H1 (cell line): ENCODE results near the gene DUSP1. TPM values are rescaled to one million over a fixed set of nuclear protein-coding genes. Genes with fewer than 3 reads are reported as not detected.
"Not testable (repeated sequence)": the region's sequence is repeated elsewhere in the genome, so short reads cannot be mapped to it uniquely, and the experiment has no call there.

Experiments
- CTCF ChIA-PET: fragments of 300-600 bp; sonication (Branson Sonifier 250); formaldehyde crosslinking; loops from one replicate; lab custom pipeline; 2021; ENCODE audit not compliant: partially characterized antibody; lab: Charles Lee
- POLR2A ChIA-PET: fragments of 300-600 bp; sonication (Branson Sonifier 250); formaldehyde crosslinking; loops from one replicate; lab custom pipeline; 2021; ENCODE audit warnings: inconsistent platforms; ENCODE audit not compliant: partially characterized antibody; lab: Charles Lee
- DNase-seq, 2 experiments: peaks; one replicate each; pipeline versions ENCODE4 v3.0.0 to v3.0.0-alpha.2; 2010 to 2022; ENCODE audit warnings: low spot score in 2 of 2, low read depth in 1 of 2, mixed read lengths in 1 of 2
- FAIRE-seq: peaks from 2 replicates; lab custom pipeline; 2011; peaks lifted over from hg19 to GRCh38; lab: Jason Lieb, UNC
- H2AFZ ChIP-seq: 2 replicates; pipeline ENCODE4 v1.8.1; 2012; ENCODE audit warnings: low read length, inconsistent platforms
- H2AK5ac ChIP-seq: 2 replicates; pipeline ENCODE4 v1.6.1; 2013; ENCODE audit warnings: low read depth, low read length
- H2BK120ac ChIP-seq: replicated peaks from 2 replicates; pipeline ENCODE3; 2013; ENCODE audit warnings: low read depth, low read length, inconsistent platforms
- H2BK12ac ChIP-seq: 2 replicates; pipeline ENCODE4 v1.6.1; 2013; ENCODE audit warnings: low read depth, low read length
- H2BK15ac ChIP-seq: 2 replicates; pipeline ENCODE4 v1.6.1; 2013; ENCODE audit warnings: low read length
- H2BK20ac ChIP-seq: 2 replicates; pipeline ENCODE4 v1.6.1; 2013; ENCODE audit warnings: low read length
- H2BK5ac ChIP-seq: 2 replicates; pipeline ENCODE4 v1.6.1; 2013; ENCODE audit warnings: low read depth, low read length
- H3K14ac ChIP-seq: 2 replicates; pipeline ENCODE4 v1.6.1; 2013; ENCODE audit warnings: inconsistent platforms; ENCODE audit not compliant: insufficient read length
- H3K18ac ChIP-seq: 2 replicates; pipeline ENCODE4 v1.6.1; 2013; ENCODE audit warnings: low read length; ENCODE audit errors: extremely low read depth
- H3K23ac ChIP-seq: 2 replicates; pipeline ENCODE4 v1.6.1; 2013; ENCODE audit warnings: inconsistent platforms; ENCODE audit not compliant: insufficient read length
- H3K23me2 ChIP-seq: 2 replicates; pipeline ENCODE4 v1.6.1; 2013; ENCODE audit warnings: low read depth, low read length
- H3K27ac ChIP-seq: 2 replicates; pipeline ENCODE4 v1.6.1; 2011; ENCODE audit warnings: low read depth, low read length, inconsistent platforms
- H3K27me3 ChIP-seq, 4 experiments: replicated peaks in 1 of 4; 1 replicate in 1 of 4; 2 replicates in 3 of 4; pipeline versions ENCODE4 v1.6.1 to v1.8.1; 2011 to 2013; ENCODE audit warnings: low read length in 3 of 4, mild to moderate bottlenecking in 3 of 4, inconsistent platforms in 2 of 4, mixed read lengths in 2 of 4, moderate library complexity in 1 of 4; ENCODE audit not compliant: control insufficient read depth in 3 of 4, insufficient read depth in 3 of 4; ENCODE audit errors: extremely low read depth in 1 of 4
- H3K36me3 ChIP-seq, 4 experiments: 2 replicates each; pipeline versions ENCODE4 v1.6.1 to v1.8.1; 2011 to 2013; ENCODE audit warnings: mild to moderate bottlenecking in 4 of 4, low read length in 3 of 4, moderate library complexity in 2 of 4, control low read depth in 1 of 4, inconsistent platforms in 1 of 4; ENCODE audit not compliant: insufficient read depth in 4 of 4, control insufficient read depth in 2 of 4
- H3K4ac ChIP-seq: replicated peaks from 2 replicates; pipeline ENCODE3; 2013; ENCODE audit warnings: low read length, low read depth, mixed read lengths, inconsistent platforms; ENCODE audit not compliant: insufficient read length
- H3K4me1 ChIP-seq, 4 experiments: replicated peaks in 1 of 4; 1 replicate in 1 of 4; 2 replicates in 3 of 4; pipeline versions ENCODE4 v1.6.1 to v1.8.1; 2011 to 2013; ENCODE audit warnings: low read length in 3 of 4, inconsistent platforms in 2 of 4, mixed read lengths in 1 of 4; ENCODE audit not compliant: insufficient read depth in 4 of 4, control insufficient read depth in 3 of 4
- H3K4me2 ChIP-seq, 2 experiments: 2 replicates each; pipeline versions ENCODE4 v1.6.1 to v1.8.1; 2011 to 2013; ENCODE audit warnings: low read depth in 2 of 2, low read length in 2 of 2, control low read depth in 1 of 2, inconsistent platforms in 1 of 2, mild to moderate bottlenecking in 1 of 2; ENCODE audit not compliant: insufficient read depth in 1 of 2
- H3K4me3 ChIP-seq, 4 experiments: fragments of 200-600, 300-600 bp in 1 of 4; sonication (generic), shearing (Covaris generic), sonication (Bioruptor Twin) in 1 of 4; 2 replicates each; pipeline versions ENCODE4 v1.5.1 to v1.8.1; 2011 to 2016; ENCODE audit warnings: low read length in 4 of 4, low read depth in 3 of 4, control low read depth in 2 of 4, inconsistent platforms in 2 of 4, mild to moderate bottlenecking in 2 of 4, mixed read lengths in 1 of 4, moderate library complexity in 1 of 4; ENCODE audit not compliant: insufficient read depth in 2 of 4; ENCODE audit errors: extremely low read depth in 1 of 4
- H3K56ac ChIP-seq: replicated peaks from 2 replicates; pipeline ENCODE3; 2013; ENCODE audit warnings: low read depth, mild to moderate bottlenecking, mixed read lengths, low read length, inconsistent platforms; ENCODE audit not compliant: insufficient read length
- H3K79me1 ChIP-seq: 2 replicates; pipeline ENCODE4 v1.6.1; 2013; ENCODE audit warnings: low read depth, low read length, control low read depth
- H3K79me2 ChIP-seq, 2 experiments: 2 replicates each; pipeline versions ENCODE4 v1.6.1 to v1.8.1; 2012 to 2013; ENCODE audit warnings: low read length in 2 of 2, mild to moderate bottlenecking in 2 of 2, inconsistent platforms in 1 of 2; ENCODE audit not compliant: insufficient read depth in 2 of 2, control insufficient read depth in 1 of 2
- H3K9ac ChIP-seq, 4 experiments: replicated peaks in 1 of 4; 1 replicate in 1 of 4; 2 replicates in 3 of 4; pipeline versions ENCODE4 v1.6.1 to v1.8.1; 2011 to 2013; ENCODE audit warnings: low read depth in 3 of 4, low read length in 3 of 4, control low read depth in 2 of 4, mild to moderate bottlenecking in 2 of 4, moderate library complexity in 2 of 4, inconsistent platforms in 1 of 4; ENCODE audit errors: extremely low read depth in 1 of 4
- H3K9me3 ChIP-seq, 2 experiments: 2 replicates each; pipeline versions ENCODE4 v1.6.1 to v1.8.1; 2012 to 2013; ENCODE audit warnings: mild to moderate bottlenecking in 2 of 2, moderate library complexity in 2 of 2, control low read depth in 1 of 2, inconsistent platforms in 1 of 2, low read depth in 1 of 2, low read length in 1 of 2, mixed read lengths in 1 of 2; ENCODE audit not compliant: insufficient read depth in 2 of 2
- H4K20me1 ChIP-seq, 2 experiments: replicated peaks in 1 of 2; 2 replicates each; pipeline versions ENCODE3 to v1.8.1; 2011 to 2013; ENCODE audit warnings: inconsistent platforms in 2 of 2, low read length in 2 of 2, mild to moderate bottlenecking in 1 of 2; ENCODE audit not compliant: insufficient read depth in 2 of 2, control insufficient read depth in 1 of 2
- H4K5ac ChIP-seq: 2 replicates; pipeline ENCODE4 v1.6.1; 2013; ENCODE audit warnings: low read length, low read depth, mixed read lengths, inconsistent platforms; ENCODE audit not compliant: insufficient read length
- H4K8ac ChIP-seq: 2 replicates; pipeline ENCODE4 v1.8.0; 2013; ENCODE audit warnings: mild to moderate bottlenecking, moderate library complexity, low read length, inconsistent platforms; ENCODE audit not compliant: insufficient read depth; ENCODE audit errors: extremely low read depth
- H4K91ac ChIP-seq: replicated peaks from 2 replicates; pipeline ENCODE3; 2013; ENCODE audit warnings: low read length, mixed read lengths, inconsistent platforms; ENCODE audit not compliant: insufficient read length
- WGBS, 2 experiments: shearing (Covaris generic) in 1 of 2; methylation state at CpG; one replicate each; pipeline versions ENCODE4 v1.1.6 to v1.1.7; 2013 to 2015; ENCODE audit warnings: low lambda C conversion rate in 2 of 2, mixed read lengths in 2 of 2, inconsistent platforms in 1 of 2, low coverage in 1 of 2, missing lambda C conversion rate in 1 of 2; ENCODE audit not compliant: insufficient replicate concordance in 2 of 2, insufficient coverage in 1 of 2, insufficient read length in 1 of 2; ENCODE audit errors: extremely low coverage in 1 of 2, missing lambda C conversion rate in 1 of 2; 5-methylcytosine and 5-hydroxymethylcytosine counted together
- polyA plus RNA-seq, 7 experiments: library from polyadenylated mRNA; depleted of rRNA in 3 of 7; stranded (reverse) in 5 of 7; unstranded in 2 of 7; fragments of >200 nt in 5 of 7; fragments of 200-250 nt in 2 of 7; gene quantifications; 1 replicate in 5 of 7; 2 replicates in 1 of 7; 4 replicates in 1 of 7; pipeline versions ENCODE4 v1.2.1 to v1.2.3, GENCODE V29; 2011 to 2013; ENCODE audit warnings: missing spikeins in 2 of 7, mixed read lengths in 2 of 7
- total RNA-seq: library from RNA; stranded (reverse); fragmentation: NEBNext Ultra II Directional; extraction: Animal tissue kit (Norgen Biotek cat#: 25700); gene quantifications from 2 replicates; pipeline ENCODE4 v1.2.1, GENCODE V29; 2021

Gene DUSP1
- total and polyA plus RNA-seq, 2 of the 8 experiments (the other 6 are each of a cell fraction or from before 2014, with no cell fraction given) = 6.5 to 11.7 TPM

DNA sequence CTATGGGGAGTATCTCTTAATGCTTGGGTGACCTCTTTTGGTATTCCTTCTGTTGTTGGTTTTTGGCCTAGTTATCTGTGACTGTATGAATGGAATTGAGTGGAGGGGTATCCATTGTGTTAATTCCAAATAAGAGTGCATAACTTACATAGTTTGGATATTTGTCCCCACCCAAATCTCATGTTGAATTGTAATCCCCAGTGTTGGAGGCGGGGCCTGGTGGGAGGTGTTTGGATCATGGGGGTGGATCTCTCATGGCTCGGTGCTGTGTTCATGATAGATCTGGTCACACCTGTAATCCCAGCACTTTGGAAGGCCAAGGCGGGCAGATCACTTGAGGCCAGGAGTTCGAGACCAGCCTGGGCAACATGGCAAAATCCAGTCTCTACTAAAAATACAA is 13.2 kb upstream of the DUSP1 start:
- POLR2A ChIA-PET = interaction anchor here (1.2 to 3.5 kb wide), 2 partner anchors 12 to 13 kb away, joined by 3 to 24 read pairs; partner anchors contain the start of gene DUSP1

DNA sequence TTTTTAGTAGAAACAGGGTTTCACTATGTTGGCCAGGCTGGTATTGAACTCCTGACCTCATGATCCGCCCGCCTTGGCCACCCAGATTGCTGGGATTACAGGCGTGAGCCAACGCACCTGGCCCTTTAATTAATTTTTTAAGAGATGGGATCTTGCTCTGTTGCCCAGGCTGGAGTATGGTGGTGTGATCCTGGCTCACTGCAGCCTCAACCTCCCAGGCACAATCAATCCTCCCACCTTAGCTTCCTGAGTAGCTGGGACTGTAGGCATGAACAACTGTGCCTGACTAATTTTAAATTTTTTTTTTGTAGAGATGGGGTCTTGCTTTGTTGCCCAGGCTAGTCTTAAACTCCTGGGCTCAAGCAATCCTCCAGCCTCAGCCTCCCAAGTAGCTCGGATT is 12.3 kb upstream of the DUSP1 start:
- H4K20me1 ChIP-seq, H3K23ac ChIP-seq, H3K27ac ChIP-seq, H3K9ac ChIP-seq, H3K14ac ChIP-seq, H3K4ac ChIP-seq, FAIRE-seq, H3K9me3 ChIP-seq, H3K27me3 ChIP-seq, H3K4me2 ChIP-seq, H3K4me1 ChIP-seq, H3K36me3 ChIP-seq, H3K79me2 ChIP-seq, H4K5ac ChIP-seq, H3K23me2 ChIP-seq, H3K56ac ChIP-seq, H2BK5ac ChIP-seq, H2BK15ac ChIP-seq, H2BK120ac ChIP-seq, H2AFZ ChIP-seq, H3K4me3 ChIP-seq, H4K8ac ChIP-seq, H2AK5ac ChIP-seq, H2BK12ac ChIP-seq, H3K18ac ChIP-seq, DNase-seq, H2BK20ac ChIP-seq, H3K79me1 ChIP-seq, H4K91ac ChIP-seq: not testable (repeated sequence)
- ChIA-PET POLR2A (interaction anchor here (1.2 to 3.5 kb wide), 2 partner anchors 12 to 13 kb away, joined by 3 to 24 read pairs; partner anchors contain the start of gene DUSP1), CTCF (interaction anchor here (0.7 to 2.5 kb wide), 5 partner anchors 8 to 71 kb away, joined by 3 to 12 read pairs (median 4); partner anchors contain the start of gene DUSP1)
- WGBS, 2 experiments = 88% methylated on average over 5 of the region's 5 CpGs; no CpG with 5 or more reads in 1 of the 2 experiments

More for the DNA sequence above, 13.2 kb upstream of the DUSP1 start:
- FAIRE-seq, H3K9me3 ChIP-seq, H4K5ac ChIP-seq, H3K4me3 ChIP-seq, H3K23me2 ChIP-seq, DNase-seq, H3K18ac ChIP-seq, H2BK5ac ChIP-seq, H3K4me2 ChIP-seq, H2AK5ac ChIP-seq, H3K36me3 ChIP-seq, H2BK120ac ChIP-seq, H3K23ac ChIP-seq, H2BK20ac ChIP-seq, H3K4ac ChIP-seq, H3K27me3 ChIP-seq, H2BK15ac ChIP-seq, H3K9ac ChIP-seq, H3K4me1 ChIP-seq, H4K8ac ChIP-seq, H2AFZ ChIP-seq, H2BK12ac ChIP-seq, H3K27ac ChIP-seq, H3K79me2 ChIP-seq, H4K20me1 ChIP-seq, H3K14ac ChIP-seq, H3K56ac ChIP-seq, H4K91ac ChIP-seq, H3K79me1 ChIP-seq: not testable (repeated sequence)
- CTCF ChIA-PET = interaction anchor here (0.6 to 2.5 kb wide), 5 partner anchors 9 to 69 kb away, joined by 3 to 12 read pairs (median 5); partner anchors contain the start of gene DUSP1
- WGBS, 2 experiments = 96% methylated on average over 4 of the region's 4 CpGs; no CpG with 5 or more reads in 1 of the 2 experiments
